Activated CD8-positive, alpha-beta T cell treated with anti-CD3 and anti-CD28 coated beads, Interleukin-2, amount 10 ng/mL, durations not matched to agents 7 days and 5 days (primary cell): ENCODE data around the gene TSC22D3. TPM values are rescaled to one million over a fixed set of nuclear protein-coding genes. Genes with fewer than 3 reads are reported as not detected.
"Not testable (repeated sequence)": the region's sequence is repeated elsewhere in the genome, so short reads cannot be mapped to it uniquely, and the experiment has no call there.

ENCODE experiments used
- ATAC-seq: fragments of 150-1000 bp; cut with Tn5 transposase; one replicate; pipeline ENCODE4 v1.10.0; 2021; ENCODE audit warnings: moderate library complexity
- CTCF ChIA-PET: fragments of 350-600 bp; sonication (Branson Sonifier 250); formaldehyde crosslinking; loops from one replicate; lab custom pipeline; 2021; ENCODE audit warnings: antibody characterized with exemption; lab: Charles Lee
- POLR2A ChIA-PET: fragments of 350-600 bp; sonication (Branson Sonifier 250); formaldehyde crosslinking; loops from one replicate; lab custom pipeline; 2021; ENCODE audit warnings: antibody characterized with exemption; lab: Charles Lee
- DNase-seq: peaks from one replicate; pipeline ENCODE4 v3.0.0-alpha.2; 2020
- H3K27ac Mint-ChIP-seq: one replicate; pipeline ENCODE4 v1.8.0; 2021; ENCODE audit warnings: mild to moderate bottlenecking, mixed read lengths
- H3K27me3 Mint-ChIP-seq: one replicate; pipeline ENCODE4 v1.8.0; 2021; ENCODE audit warnings: low read depth, mixed read lengths
- H3K36me3 Mint-ChIP-seq: one replicate; pipeline ENCODE4 v1.8.0; 2021; ENCODE audit warnings: low read depth, mixed read lengths
- H3K4me1 Mint-ChIP-seq: one replicate; pipeline ENCODE4 v1.8.0; 2021; ENCODE audit warnings: low read depth, mixed read lengths
- H3K4me3 Mint-ChIP-seq: one replicate; pipeline ENCODE4 v1.8.0; 2021; ENCODE audit warnings: mild to moderate bottlenecking, mixed read lengths
- H3K9me3 Mint-ChIP-seq: one replicate; pipeline ENCODE4 v1.8.0; 2022; ENCODE audit warnings: mixed read lengths; ENCODE audit not compliant: insufficient read depth
- total RNA-seq, 2 experiments: library from RNA; stranded (reverse); gene quantifications; one replicate each; pipeline ENCODE4 v1.2.3, GENCODE V29; 2021

The TSC22D3 gene
- 10 to 100 TPM; 54.8 TPM for total RNA-seq

GRCh38 chrX:107775734-107776511 is at the start of gene TSC22D3:
TSS of gene TSC22D3 (minus strand) at chrX:107775787. CDS start at chrX:107775419, 368 bp downstream.
- CTCF ChIA-PET = interaction anchor here (1.0 to 5.7 kb wide), 16 partner anchors 16 to 238 kb away, joined by 3 to 147 read pairs (median 6); partner anchors contain the start of genes MID2 and PRPS1

GRCh38 chrX:107823456-107823855 is 47.9 kb upstream of the TSC22D3 start:
- Mint-ChIP-seq H3K4me3 (no peak overlapping the region), H3K27me3 (peaks cover 17% of the 10 kb centered on the region), H3K27ac (no peak overlapping the region), H3K36me3 (no peaks in the 10 kb centered on the region), H3K4me1 (peaks cover 9% of the 10 kb centered on the region), H3K9me3 (no peaks in the 10 kb centered on the region)
- ChIA-PET POLR2A (interaction anchor here (0.6 kb wide), 1 partner anchor 195 kb away, joined by 3 read pairs; no protein-coding TSS in a partner anchor), CTCF (no interaction called here)
- ATAC-seq (no peak), DNase-seq (no peak)

More at GRCh38 chrX:107775734-107776511, at the start of gene TSC22D3:
- ATAC-seq (peak; percentile 83), DNase-seq (peak; percentile 59)
- peak within 1 kb of the TSS; percentile 79 for H3K4me3 Mint-ChIP-seq
- POLR2A ChIA-PET = interaction anchor here (1.6 kb wide), 1 partner anchor 60 kb away, joined by 14 read pairs; no protein-coding TSS in a partner anchor
- H3K4me1 Mint-ChIP-seq = peaks cover 9% of the 10 kb centered on the region
- no peaks in the 10 kb centered on the region for H3K36me3 Mint-ChIP-seq
- peaks cover 4% of the 10 kb centered on the region for H3K27me3 Mint-ChIP-seq
- no peaks in the 10 kb centered on the region for H3K9me3 Mint-ChIP-seq
- H3K27ac Mint-ChIP-seq = peak within 1 kb of the TSS; percentile 43

- H3K4me3 Mint-ChIP-seq = no peak overlapping the region
- H3K27me3 Mint-ChIP-seq = peaks cover 17% of the 10 kb centered on the region
- no peak for ATAC-seq
- CTCF ChIA-PET = no interaction called here
- DNase-seq = no peak
- no peak overlapping the region for H3K27ac Mint-ChIP-seq
- no peaks in the 10 kb centered on the region for H3K36me3 Mint-ChIP-seq
- POLR2A ChIA-PET = no interaction called here
- H3K9me3 Mint-ChIP-seq = no peaks in the 10 kb centered on the region
- peaks cover 9% of the 10 kb centered on the region for H3K4me1 Mint-ChIP-seq
These were observed 47.5 kb upstream of the TSC22D3 start for GRCh38 chrX:107823042-107823441.

GRCh38 chrX:107818900-107819521 is 43.4 kb upstream of the TSC22D3 start:
- ATAC-seq (no peak), DNase-seq (no peak)
- H3K4me3 Mint-ChIP-seq = no peak overlapping the region
- CTCF ChIA-PET = no interaction called here
- H3K36me3 Mint-ChIP-seq = no peaks in the 10 kb centered on the region
- POLR2A ChIA-PET = no interaction called here
- H3K4me1 Mint-ChIP-seq = no peaks in the 10 kb centered on the region
- H3K9me3 Mint-ChIP-seq = no peaks in the 10 kb centered on the region
- no peak overlapping the region for H3K27ac Mint-ChIP-seq
- no peaks in the 10 kb centered on the region for H3K27me3 Mint-ChIP-seq

- H3K4me1 Mint-ChIP-seq, ATAC-seq, POLR2A ChIA-PET, DNase-seq, CTCF ChIA-PET, H3K27me3 Mint-ChIP-seq, H3K4me3 Mint-ChIP-seq, H3K27ac Mint-ChIP-seq, H3K9me3 Mint-ChIP-seq, H3K36me3 Mint-ChIP-seq: not testable (repeated sequence)
These were observed 34.5 kb upstream of the TSC22D3 start for GRCh38 chrX:107810053-107810452.

- no peak for DNase-seq
- Mint-ChIP-seq H3K36me3 (no peaks in the 10 kb centered on the region), H3K4me1 (no peaks in the 10 kb centered on the region), H3K27me3 (peaks cover 4% of the 10 kb centered on the region), H3K27ac (no peak overlapping the region), H3K9me3 (no peaks in the 10 kb centered on the region), H3K4me3 (no peak overlapping the region)
- ATAC-seq = no peak
- CTCF ChIA-PET = no interaction called here
- POLR2A ChIA-PET = no interaction called here
These were observed 29.6 kb upstream of the TSC22D3 start for GRCh38 chrX:107805179-107805578.

GRCh38 chrX:107804427-107804826 is 28.8 kb upstream of the TSC22D3 start:
- Mint-ChIP-seq H3K27ac (no peak overlapping the region), H3K27me3 (peaks cover 7% of the 10 kb centered on the region), H3K4me3 (no peak overlapping the region), H3K36me3 (no peaks in the 10 kb centered on the region), H3K9me3 (no peaks in the 10 kb centered on the region), H3K4me1 (no peaks in the 10 kb centered on the region)
- ChIA-PET CTCF (no interaction called here), POLR2A (no interaction called here)
- no peak for ATAC-seq
- DNase-seq = no peak

GRCh38 chrX:107787827-107788226 is 12.2 kb upstream of the TSC22D3 start:
- Mint-ChIP-seq H3K4me1 (no peaks in the 10 kb centered on the region), H3K4me3 (no peak overlapping the region), H3K36me3 (no peaks in the 10 kb centered on the region), H3K27ac (no peak overlapping the region), H3K9me3 (no peaks in the 10 kb centered on the region), H3K27me3 (peaks cover 12% of the 10 kb centered on the region)
- POLR2A ChIA-PET = no interaction called here
- DNase-seq = no peak
- CTCF ChIA-PET = interaction anchor here (1.2 kb wide), 1 partner anchor 8 kb away, joined by 3 read pairs; no protein-coding TSS in a partner anchor
- ATAC-seq = no peak

- ATAC-seq (no peak), DNase-seq (no peak)
- H3K4me1 Mint-ChIP-seq = peaks cover 9% of the 10 kb centered on the region
- H3K4me3 Mint-ChIP-seq = no peak overlapping the region
- no peaks in the 10 kb centered on the region for H3K9me3 Mint-ChIP-seq
- no peaks in the 10 kb centered on the region for H3K36me3 Mint-ChIP-seq
- POLR2A ChIA-PET = no interaction called here
- peaks cover 4% of the 10 kb centered on the region for H3K27me3 Mint-ChIP-seq
- CTCF ChIA-PET = interaction anchor here (1.3 kb wide), 1 partner anchor 121 kb away, joined by 4 read pairs; no protein-coding TSS in a partner anchor
- no peak overlapping the region for H3K27ac Mint-ChIP-seq
These were observed 4.9 kb upstream of the TSC22D3 start for GRCh38 chrX:107780525-107780924.

GRCh38 chrX:107777536-107777832 is 1.9 kb upstream of the TSC22D3 start, which contains the start of gene NCBP2L:
TSS of gene NCBP2L (plus strand) at chrX:107777733. CDS start at chrX:107794221, 16,488 bp downstream.
- DNase-seq (no peak), ATAC-seq (no peak)
- H3K9me3 Mint-ChIP-seq = no peaks in the 10 kb centered on the region
- H3K4me3 Mint-ChIP-seq = peak within 1 kb of the TSS; percentile 79
- no peaks in the 10 kb centered on the region for H3K36me3 Mint-ChIP-seq
- H3K27ac Mint-ChIP-seq = peak within 1 kb of the TSS; percentile 44
- POLR2A ChIA-PET = interaction anchor here (0.6 to 0.8 kb wide), 3 partner anchors 105 to 396 kb away, joined by 3 to 4 read pairs (median 3); no protein-coding TSS in a partner anchor
- peaks cover 4% of the 10 kb centered on the region for H3K27me3 Mint-ChIP-seq
- H3K4me1 Mint-ChIP-seq = peaks cover 9% of the 10 kb centered on the region
- CTCF ChIA-PET = interaction anchor here (0.6 to 5.7 kb wide), 22 partner anchors 9 to 841 kb away, joined by 3 to 147 read pairs (median 5); partner anchors contain the start of gene PRPS1

- H3K4me1 Mint-ChIP-seq = peaks cover 9% of the 10 kb centered on the region
- POLR2A ChIA-PET = interaction anchor here (0.6 to 1.6 kb wide), 3 partner anchors 61 to 395 kb away, joined by 3 to 14 read pairs (median 3); no protein-coding TSS in a partner anchor
- H3K4me3 Mint-ChIP-seq = peak overlapping the region; percentile 79
- peak; percentile 82 for DNase-seq
- CTCF ChIA-PET = interaction anchor here (0.5 to 5.7 kb wide), 23 partner anchors 9 to 840 kb away, joined by 3 to 147 read pairs (median 5); partner anchors contain the start of gene PRPS1
- peak; percentile 81 for ATAC-seq
- peaks cover 4% of the 10 kb centered on the region for H3K27me3 Mint-ChIP-seq
- peak overlapping the region; percentile 44 for H3K27ac Mint-ChIP-seq
- H3K9me3 Mint-ChIP-seq = no peaks in the 10 kb centered on the region
- H3K36me3 Mint-ChIP-seq = no peaks in the 10 kb centered on the region
These were observed 1.3 kb upstream of the TSC22D3 start for GRCh38 chrX:107776649-107777535.
